ENCODE data around the gene MYO1D. TPM values are rescaled to one million over a fixed set of nuclear protein-coding genes. Genes with fewer than 3 reads are reported as not detected.

The MYO1D gene
- total RNA-seq, 1 experiment from 2014 or later: 35.7 TPM

GRCh38 chr17:32564325-32564724, 312.6 kb downstream of the MYO1D start:
- no peak overlapping the region for H3K27ac ChIP-seq (ENCODE audit: low read depth, low read length)
- H3K4me1 ChIP-seq (ENCODE audit: control insufficient read depth in 1 of 2, insufficient read depth in 2 of 2, low read length in 2 of 2): peaks cover 0 to 3% of the 10 kb centered on the region in 2 experiments; a peak in 1 of 4 replicates
- no peaks in the 10 kb centered on the region for H3K9me2 ChIP-seq (ENCODE audit: insufficient read depth)
- no TSS peak for BruUV-seq (replicated peaks)
- no peaks in the 10 kb centered on the region for H3K9me3 ChIP-seq (ENCODE audit: control insufficient read depth in 1 of 2, insufficient read depth in 1 of 2, low read depth in 1 of 2, low read length in 2 of 2)
- no peak overlapping the region for H2AFZ ChIP-seq (ENCODE audit: low read depth, low read length, poor library complexity, severe bottlenecking)
- RAD21 ChIA-PET (ENCODE audit: low non-redundant PET in 1 of 2, low total read pairs in 2 of 2, uncharacterized antibody in 2 of 2, unreplicated experiment in 2 of 2): no interaction called here
- CTCF ChIA-PET: no interaction called here
- H3K9ac ChIP-seq (ENCODE audit: low read length): no peak overlapping the region
- TF ChIP-seq EZH2phosphoT487 (IDR thresholded peaks at IDR 0.05; ENCODE audit: borderline replicate concordance): no peak
- TF ChIP-seq RAD21 (IDR thresholded peaks at IDR 0.05; ENCODE audit: low read depth): no peak
- TF ChIP-seq ZNF274 (IDR thresholded peaks at IDR 0.05; ENCODE audit: low read depth, low read length): no peak
- no peak for TF ChIP-seq ELF1 (IDR thresholded peaks at IDR 0.05; ENCODE audit: borderline replicate concordance, low read depth)
- TF ChIP-seq YY1 (IDR thresholded peaks at IDR 0.05; ENCODE audit: extremely low read depth, insufficient replicate concordance, low read depth, low read length): no peak
- no peak for TF ChIP-seq SIN3A (IDR thresholded peaks at IDR 0.05; ENCODE audit: low read depth)
- TF ChIP-seq SRF (IDR thresholded peaks at IDR 0.05; ENCODE audit: low read depth): no peak
- TF ChIP-seq ZFX (IDR thresholded peaks at IDR 0.05): no peak
- TF ChIP-seq MAX (IDR thresholded peaks at IDR 0.05): no peak
- no peak for TF ChIP-seq CBX3 (IDR thresholded peaks at IDR 0.05; ENCODE audit: low read depth)
- TF ChIP-seq POLR2AphosphoS5 (IDR thresholded peaks at IDR 0.05; ENCODE audit: low read depth, low read length): no peak
- TF ChIP-seq FOSL1 (IDR thresholded peaks at IDR 0.05; ENCODE audit: low read depth): no peak
- TF ChIP-seq TCF7L2 (IDR thresholded peaks at IDR 0.05; ENCODE audit: borderline replicate concordance, extremely low read depth, insufficient read depth, insufficient read length): no peak
- TF ChIP-seq JUND (IDR thresholded peaks at IDR 0.05): no peak
- TF ChIP-seq EZH2 (IDR thresholded peaks at IDR 0.05): no peak
- no peak for TF ChIP-seq EGR1 (IDR thresholded peaks at IDR 0.05; ENCODE audit: low read depth)
- no peak for TF ChIP-seq CTCF (IDR thresholded peaks at IDR 0.05 in 2 of 3, conservative IDR thresholded peaks at IDR 0.05 in 1 of 3; ENCODE audit: borderline replicate concordance in 1 of 3, insufficient read depth in 1 of 3, low read depth in 2 of 3, low read length in 2 of 3)
- H4K20me1 ChIP-seq (ENCODE audit: insufficient read depth): no peaks in the 10 kb centered on the region
- H3K4me3 ChIP-seq (replicated peaks in 1 of 2; ENCODE audit: low read depth in 1 of 2, low read length in 2 of 2): no peak overlapping the region
- no peaks in the 10 kb centered on the region for H3K36me3 ChIP-seq (ENCODE audit: control insufficient read depth in 1 of 2, insufficient read depth in 2 of 2, low read length in 2 of 2)
- DNase-seq (ENCODE audit: low read depth, low spot score) (no peak), ATAC-seq (no peak)
- H3K4me2 ChIP-seq (ENCODE audit: low read length): no peak overlapping the region
- no peaks in the 10 kb centered on the region for H3K27me3 ChIP-seq (ENCODE audit: insufficient read depth, low read length)
- intact Hi-C loops (cut with micrococcal nuclease): no loop called here
- POLR2A ChIA-PET: no interaction called here
- H3K79me2 ChIP-seq (ENCODE audit: insufficient read depth, low read length): no peaks in the 10 kb centered on the region

All from HCT116 (cell line).